GM12872 (cell line): ENCODE results near the gene RUBCNL.

ENCODE experiments used
- TF ChIP-seq, protein P1 (sequence below): IDR thresholded peaks from 3 replicates; pipeline ENCODE4 v1.5.1; 2011; ENCODE audit warnings: low read depth, mild to moderate bottlenecking, low read length, moderate library complexity; ENCODE audit not compliant: insufficient read depth

The RUBCNL gene

DNA sequence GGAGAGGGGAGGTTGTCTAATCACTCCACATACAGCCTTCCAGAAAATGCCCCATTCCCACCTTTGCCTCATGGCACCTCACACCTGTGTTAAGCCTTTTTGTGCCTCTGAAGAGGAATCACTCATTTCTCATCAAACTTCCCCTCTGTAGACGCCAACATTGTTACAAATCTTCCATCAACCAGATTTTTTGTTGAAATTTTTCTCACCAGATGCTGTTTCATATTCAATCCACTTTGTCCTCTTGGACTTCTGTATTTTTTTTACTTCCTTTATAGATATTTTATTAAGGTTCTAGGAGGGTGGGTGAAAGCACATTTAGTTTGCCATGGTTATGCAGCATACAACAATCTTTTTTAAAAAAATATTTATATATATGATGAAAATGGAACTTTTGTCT is 74.0 kb downstream of the RUBCNL start:
- TF ChIP-seq, protein P1, sequence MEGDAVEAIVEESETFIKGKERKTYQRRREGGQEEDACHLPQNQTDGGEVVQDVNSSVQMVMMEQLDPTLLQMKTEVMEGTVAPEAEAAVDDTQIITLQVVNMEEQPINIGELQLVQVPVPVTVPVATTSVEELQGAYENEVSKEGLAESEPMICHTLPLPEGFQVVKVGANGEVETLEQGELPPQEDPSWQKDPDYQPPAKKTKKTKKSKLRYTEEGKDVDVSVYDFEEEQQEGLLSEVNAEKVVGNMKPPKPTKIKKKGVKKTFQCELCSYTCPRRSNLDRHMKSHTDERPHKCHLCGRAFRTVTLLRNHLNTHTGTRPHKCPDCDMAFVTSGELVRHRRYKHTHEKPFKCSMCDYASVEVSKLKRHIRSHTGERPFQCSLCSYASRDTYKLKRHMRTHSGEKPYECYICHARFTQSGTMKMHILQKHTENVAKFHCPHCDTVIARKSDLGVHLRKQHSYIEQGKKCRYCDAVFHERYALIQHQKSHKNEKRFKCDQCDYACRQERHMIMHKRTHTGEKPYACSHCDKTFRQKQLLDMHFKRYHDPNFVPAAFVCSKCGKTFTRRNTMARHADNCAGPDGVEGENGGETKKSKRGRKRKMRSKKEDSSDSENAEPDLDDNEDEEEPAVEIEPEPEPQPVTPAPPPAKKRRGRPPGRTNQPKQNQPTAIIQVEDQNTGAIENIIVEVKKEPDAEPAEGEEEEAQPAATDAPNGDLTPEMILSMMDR: no peak

DNA sequence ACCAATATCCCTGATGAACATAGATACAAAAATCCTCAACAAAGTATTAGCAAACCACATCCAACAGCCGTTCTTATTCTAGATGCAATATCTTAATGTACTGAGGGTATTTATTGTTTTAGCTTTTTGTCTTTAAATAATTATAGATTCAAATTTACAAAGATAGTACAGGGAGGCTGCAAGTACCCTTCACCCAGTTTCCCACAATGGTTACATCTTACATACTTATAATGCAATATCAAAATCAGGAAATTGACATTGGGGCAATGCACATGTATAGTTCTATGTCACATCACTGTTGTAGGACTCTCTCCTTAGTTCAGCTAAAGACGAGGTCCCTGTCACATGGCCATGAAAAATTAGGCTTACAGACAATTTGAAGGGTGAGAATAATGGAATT is 75.8 kb downstream of the RUBCNL start:
- TF ChIP-seq, protein P1: no peak

DNA sequence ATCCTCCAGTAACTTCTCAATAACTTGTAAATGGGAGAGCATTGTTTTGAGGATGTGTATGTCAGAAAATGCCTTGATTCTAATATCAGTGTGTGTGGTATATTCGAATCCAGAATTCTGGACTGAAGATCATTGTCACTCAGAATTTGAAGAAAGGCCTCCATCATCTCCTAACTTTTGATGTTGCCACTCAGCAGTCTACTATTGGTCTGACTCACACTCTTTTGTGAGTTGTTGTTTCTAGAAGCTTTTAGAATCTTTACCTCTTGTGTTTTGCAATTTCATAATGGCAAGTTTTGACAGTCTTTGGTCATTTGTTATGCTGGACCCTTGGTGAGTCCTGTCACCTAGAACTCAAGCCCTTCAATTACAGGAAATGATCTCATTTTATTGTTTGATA is 77.0 kb downstream of the RUBCNL start:
- TF ChIP-seq, protein P1: no peak

DNA sequence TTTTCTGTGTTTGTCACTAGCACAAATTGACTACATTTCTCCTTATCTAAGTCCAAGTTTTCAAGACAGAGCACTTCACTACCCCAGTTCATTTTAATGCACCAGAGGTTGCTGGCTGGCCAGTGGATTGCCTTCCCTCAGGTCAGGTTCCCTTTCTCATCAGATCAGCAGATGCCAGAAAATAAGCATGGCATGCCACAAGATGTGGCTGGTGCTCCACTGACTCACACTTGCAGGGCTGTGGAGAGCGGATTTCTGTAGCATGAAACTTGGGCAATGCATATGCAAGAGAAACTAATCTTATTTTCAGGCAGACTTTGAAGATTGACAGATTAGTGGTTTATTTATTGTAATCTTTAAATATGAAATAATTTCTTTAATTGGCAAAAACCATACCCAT is 79.5 kb downstream of the RUBCNL start:
- TF ChIP-seq, protein P1: no peak

DNA sequence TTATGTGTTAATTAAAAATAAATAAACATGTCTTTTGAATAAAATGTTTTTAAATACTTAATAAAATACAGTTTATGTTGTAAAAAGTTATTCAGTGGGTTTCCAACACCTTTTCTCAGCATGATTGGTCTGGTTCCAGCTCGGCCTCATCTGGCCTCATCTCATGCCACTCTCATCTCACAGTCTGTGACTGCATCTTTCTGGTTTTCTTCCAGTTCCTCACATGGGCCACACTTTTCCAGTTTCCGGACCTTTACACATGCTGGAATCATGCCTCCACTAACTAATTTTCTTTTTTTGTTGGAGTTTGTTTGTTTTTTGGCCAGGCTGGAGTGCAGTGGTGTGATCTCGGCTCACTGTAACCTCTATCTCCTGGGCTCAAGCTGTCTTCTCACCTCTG is 82.5 kb downstream of the RUBCNL start:
- TF ChIP-seq, protein P1: no peak

DNA sequence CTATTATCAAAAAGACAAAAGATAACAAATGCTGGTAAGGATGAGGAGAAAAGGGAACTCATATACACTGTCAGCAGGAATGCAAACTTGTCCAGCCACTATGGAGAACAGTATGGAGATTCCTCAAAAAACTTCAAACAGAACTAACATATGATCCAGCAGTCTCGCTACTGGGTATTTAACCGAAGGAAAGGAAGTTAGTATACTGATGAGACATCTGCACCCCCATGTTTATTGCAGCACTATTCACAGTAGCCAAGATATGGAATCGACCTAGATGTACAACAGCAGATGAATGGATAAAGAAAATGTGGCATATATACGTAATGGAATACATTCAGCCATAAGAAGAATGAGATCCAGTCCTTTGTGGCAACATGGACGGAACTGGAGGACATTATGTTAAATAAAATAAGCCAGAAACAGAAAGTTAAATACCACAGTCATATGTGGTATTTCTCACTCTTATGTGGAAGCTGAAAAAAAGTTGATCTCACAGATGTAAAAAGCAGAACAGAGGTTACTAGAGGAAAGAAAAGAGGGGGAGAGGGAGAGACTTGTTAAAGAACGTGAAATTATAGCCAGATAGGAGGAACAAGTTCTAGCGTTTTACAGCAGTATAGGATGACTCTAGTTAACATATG is 83.2 kb downstream of the RUBCNL start:
- TF ChIP-seq, protein P1: no peak

DNA sequence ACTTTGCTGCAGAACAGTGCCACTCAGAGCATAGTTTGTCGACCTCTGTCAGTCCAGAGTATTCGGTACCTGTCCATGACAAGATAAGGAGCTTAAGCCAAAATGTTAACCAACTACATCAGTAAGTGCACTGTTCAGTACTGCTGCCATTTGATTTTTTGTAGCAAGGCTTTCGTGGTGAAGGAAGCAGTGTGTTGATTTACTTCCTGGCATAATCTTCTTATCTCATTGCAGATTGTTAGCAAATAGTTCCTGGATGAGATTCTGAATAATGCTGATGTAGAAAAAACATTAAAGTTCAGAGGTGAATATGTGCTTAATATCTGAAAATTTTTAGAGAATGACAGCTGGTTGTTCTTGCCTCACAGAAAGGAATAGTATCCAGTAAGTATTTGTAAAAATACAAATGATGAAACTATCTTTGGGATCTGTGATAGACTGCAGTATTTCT is 89.7 kb downstream of the RUBCNL start:
- TF ChIP-seq, protein P1: no peak
